Endothelial cell of umbilical vein (primary cell): Measurements from ENCODE around the gene ABCF2. TPM values are rescaled to one million over a fixed set of nuclear protein-coding genes. Genes with fewer than 3 reads are reported as not detected.

Source experiments
- BruUV-seq: library from RNA; stranded (reverse); fragments of 400-500 nt; replicated peaks from 2 replicates; lab custom pipeline; 2021; lab: Mats Ljungman, UMichigan
- CTCF ChIA-PET: fragments of 300-600, 350-600 bp; sonication (Branson Sonifier 250); formaldehyde crosslinking; loops from one replicate; lab custom pipeline; 2021; ENCODE audit warnings: antibody characterized with exemption, inconsistent platforms; lab: Charles Lee
- POLR2A ChIA-PET: fragments of 300-600, 350-600 bp; sonication (Branson Sonifier 250); formaldehyde crosslinking; loops from one replicate; lab custom pipeline; 2021; ENCODE audit warnings: antibody characterized with exemption, inconsistent platforms; lab: Charles Lee
- DNase-seq: peaks from one replicate; pipeline ENCODE4 v3.0.0-alpha.2; 2011; ENCODE audit warnings: low read depth, low spot score
- FAIRE-seq: peaks from 2 replicates; lab custom pipeline; 2011; peaks lifted over from hg19 to GRCh38; lab: Jason Lieb, UNC
- H2AFZ ChIP-seq: 2 replicates; pipeline ENCODE4 v1.6.0; 2012; ENCODE audit warnings: low read depth, low read length, control low read depth, inconsistent platforms
- H3K27ac ChIP-seq: 2 replicates; pipeline ENCODE4 v1.5.1; 2011; ENCODE audit warnings: low read depth, mild to moderate bottlenecking, control low read depth, low read length, moderate library complexity; ENCODE audit not compliant: insufficient read depth
- H3K27me3 ChIP-seq, 2 experiments: 2 replicates each; pipeline versions ENCODE4 v1.6.0 to v1.6.1; 2011; ENCODE audit warnings: low read length in 2 of 2, mixed read lengths in 1 of 2; ENCODE audit not compliant: control insufficient read depth in 2 of 2, insufficient read depth in 2 of 2
- H3K36me3 ChIP-seq, 2 experiments: 2 replicates in 1 of 2; 3 replicates in 1 of 2; pipeline ENCODE4 v1.5.1; 2011; ENCODE audit warnings: low read length in 2 of 2, mild to moderate bottlenecking in 1 of 2, moderate library complexity in 1 of 2; ENCODE audit not compliant: control insufficient read depth in 2 of 2, insufficient read depth in 2 of 2; ENCODE audit errors: extremely low read depth in 1 of 2
- H3K4me1 ChIP-seq: 3 replicates; pipeline ENCODE4 v1.5.1; 2011; ENCODE audit warnings: mild to moderate bottlenecking, low read length; ENCODE audit not compliant: control insufficient read depth, insufficient read depth; ENCODE audit errors: extremely low read depth
- H3K4me2 ChIP-seq: 2 replicates; pipeline ENCODE4 v1.6.1; 2011; ENCODE audit warnings: low read length, control low read depth, mixed read lengths; ENCODE audit not compliant: insufficient read depth
- H3K4me3 ChIP-seq, 3 experiments: fragments of 200-600 bp in 1 of 3; sonication (generic), shearing (Covaris generic) in 1 of 3; replicated peaks in 1 of 3; 2 replicates each; pipeline ENCODE4 v1.5.1; 2011 to 2016; ENCODE audit warnings: control low read depth in 3 of 3, low read length in 3 of 3, mild to moderate bottlenecking in 2 of 3, inconsistent platforms in 1 of 3, low read depth in 1 of 3, moderate library complexity in 1 of 3; ENCODE audit not compliant: insufficient read depth in 1 of 3
- H3K79me2 ChIP-seq: 2 replicates; pipeline ENCODE4 v1.6.0; 2012; ENCODE audit warnings: low read length, inconsistent platforms; ENCODE audit not compliant: control insufficient read depth, insufficient read depth
- H3K9ac ChIP-seq: replicated peaks from 2 replicates; pipeline ENCODE3; 2011; ENCODE audit warnings: low read length, control low read depth; ENCODE audit not compliant: insufficient read depth; ENCODE audit errors: extremely low read depth
- H3K9me1 ChIP-seq: replicated peaks from 3 replicates; pipeline ENCODE4 v1.6.0; 2011; ENCODE audit warnings: mild to moderate bottlenecking, low read length; ENCODE audit not compliant: control insufficient read depth, insufficient read depth; ENCODE audit errors: extremely low read depth
- H3K9me3 ChIP-seq: replicated peaks from 2 replicates; pipeline ENCODE4 v1.5.1; 2012; ENCODE audit warnings: low read length, inconsistent platforms; ENCODE audit not compliant: control insufficient read depth, insufficient read depth
- H4K20me1 ChIP-seq: replicated peaks from 2 replicates; pipeline ENCODE3; 2011; ENCODE audit warnings: mild to moderate bottlenecking, low read length; ENCODE audit not compliant: control insufficient read depth, insufficient read depth; ENCODE audit errors: extremely low read depth
- EZH2 ChIP-seq: IDR thresholded peaks from 2 replicates; pipeline ENCODE4 v1.6.1; 2012; ENCODE audit warnings: borderline replicate concordance, low read depth, mild to moderate bottlenecking, moderate library complexity, low read length, inconsistent platforms; ENCODE audit not compliant: severe bottlenecking
- FOS ChIP-seq: IDR thresholded peaks from 2 replicates; pipeline ENCODE4 v1.6.1; 2011; ENCODE audit warnings: mild to moderate bottlenecking, low read length, moderate library complexity, borderline replicate concordance; ENCODE audit not compliant: insufficient read depth
- GATA2 ChIP-seq: IDR thresholded peaks from 2 replicates; pipeline ENCODE4 v1.7.0; 2011; ENCODE audit warnings: low read depth, mild to moderate bottlenecking, moderate library complexity, mixed read lengths, low read length; ENCODE audit not compliant: insufficient read length, insufficient read depth
- JUN ChIP-seq: IDR thresholded peaks from 2 replicates; pipeline ENCODE4 v1.6.1; 2011; ENCODE audit warnings: borderline replicate concordance, low read depth; ENCODE audit not compliant: insufficient read length, insufficient read depth
- MAX ChIP-seq: IDR thresholded peaks from 2 replicates; pipeline ENCODE4 v1.6.1; 2011; ENCODE audit not compliant: insufficient read depth, insufficient read length
- MYC ChIP-seq: IDR thresholded peaks from one replicate; pipeline ENCODE4 v1.6.1; 2011; ENCODE audit warnings: mild to moderate bottlenecking, low read depth, low read length
- POLR2A ChIP-seq: IDR thresholded peaks from 2 replicates; pipeline ENCODE4 v1.6.1; 2012; ENCODE audit warnings: low read depth, mild to moderate bottlenecking, control low read depth, low read length
- POLR2AphosphoS5 ChIP-seq: IDR thresholded peaks from 2 replicates; pipeline ENCODE4 v1.6.1; 2012; ENCODE audit warnings: low read depth, mild to moderate bottlenecking, control low read depth, low read length, moderate library complexity; ENCODE audit not compliant: insufficient read depth
- dilution Hi-C: fragments of 300-500 bp; cut with MboI; formaldehyde crosslinking; loops from one replicate; pipeline ENCODE4 v1.15.0; 2019; ENCODE audit warnings: low sequenced_read_pairs; ENCODE audit not compliant: extremely low pct_ligation_motif_present
- intact Hi-C: fragments of 100-400 bp; cut with micrococcal nuclease; formaldehyde crosslinking; loops from one replicate; pipeline ENCODE4 v1.10.0; 2022
- polyA plus RNA-seq, 4 experiments: library from polyadenylated mRNA; depleted of rRNA in 3 of 4; stranded (reverse) in 3 of 4; unstranded in 1 of 4; fragments of >200 nt; gene quantifications; 2 replicates each; pipeline versions ENCODE4 v1.2.1 to v1.2.3, GENCODE V29; 2011 to 2012; ENCODE audit warnings: missing spikeins in 1 of 4
- total RNA-seq: library from RNA; stranded (reverse); gene quantifications from 2 replicates; pipeline ENCODE4 v1.2.3, GENCODE V29; 2021
- TF ChIP-seq, protein P1 (sequence below), 2 donors: IDR thresholded peaks; 1 replicate in 1 of 2; 2 replicates in 1 of 2; pipeline ENCODE4 v1.5.1; 2011; ENCODE audit warnings: low read length in 2 of 2, mild to moderate bottlenecking in 2 of 2, moderate library complexity in 2 of 2, control low read depth in 1 of 2, inconsistent platforms in 1 of 2, low read depth in 1 of 2; ENCODE audit not compliant: insufficient read depth in 1 of 2; ENCODE audit errors: extremely low read depth in 1 of 2

The ABCF2 gene
- total and polyA plus RNA-seq, 2 donors (not counting 3 experiments of a cell fraction or from before 2014, with no cell fraction given), result 45.3 to 61.6 TPM

DNA sequence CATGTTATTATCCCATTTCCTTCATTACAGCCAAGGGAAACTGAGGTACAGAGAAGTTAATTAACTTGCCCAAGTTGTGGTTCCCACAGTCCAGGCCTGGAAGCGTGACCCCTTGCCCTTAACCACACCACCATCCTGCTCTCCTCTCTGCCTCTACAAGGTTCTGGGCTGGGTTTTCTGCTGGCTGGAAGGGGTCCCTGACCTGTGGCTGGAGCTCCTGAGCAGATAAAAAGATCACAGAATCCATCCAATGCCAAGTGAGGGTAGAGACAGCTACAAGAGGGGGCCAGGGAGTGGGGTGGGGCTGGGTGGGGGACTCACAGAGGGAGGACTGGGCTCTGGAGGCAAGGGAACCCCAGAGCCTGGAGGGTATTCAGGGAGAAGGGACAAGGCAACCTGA lies 49.7 kb downstream of the ABCF2 start:
- H3K4me3 ChIP-seq, result no peak overlapping the region
- no peak for TF ChIP-seq POLR2A
- TF ChIP-seq FOS, result no peak
- no peak for TF ChIP-seq GATA2
- no peak for TF ChIP-seq EZH2
- no peak for TF ChIP-seq JUN
- TF ChIP-seq, protein P1, sequence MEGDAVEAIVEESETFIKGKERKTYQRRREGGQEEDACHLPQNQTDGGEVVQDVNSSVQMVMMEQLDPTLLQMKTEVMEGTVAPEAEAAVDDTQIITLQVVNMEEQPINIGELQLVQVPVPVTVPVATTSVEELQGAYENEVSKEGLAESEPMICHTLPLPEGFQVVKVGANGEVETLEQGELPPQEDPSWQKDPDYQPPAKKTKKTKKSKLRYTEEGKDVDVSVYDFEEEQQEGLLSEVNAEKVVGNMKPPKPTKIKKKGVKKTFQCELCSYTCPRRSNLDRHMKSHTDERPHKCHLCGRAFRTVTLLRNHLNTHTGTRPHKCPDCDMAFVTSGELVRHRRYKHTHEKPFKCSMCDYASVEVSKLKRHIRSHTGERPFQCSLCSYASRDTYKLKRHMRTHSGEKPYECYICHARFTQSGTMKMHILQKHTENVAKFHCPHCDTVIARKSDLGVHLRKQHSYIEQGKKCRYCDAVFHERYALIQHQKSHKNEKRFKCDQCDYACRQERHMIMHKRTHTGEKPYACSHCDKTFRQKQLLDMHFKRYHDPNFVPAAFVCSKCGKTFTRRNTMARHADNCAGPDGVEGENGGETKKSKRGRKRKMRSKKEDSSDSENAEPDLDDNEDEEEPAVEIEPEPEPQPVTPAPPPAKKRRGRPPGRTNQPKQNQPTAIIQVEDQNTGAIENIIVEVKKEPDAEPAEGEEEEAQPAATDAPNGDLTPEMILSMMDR (IDR thresholded peaks at IDR 0.05; ENCODE audit: extremely low read depth in 1 of 2, insufficient read depth in 1 of 2, low read depth in 1 of 2, low read length in 2 of 2), result no peak
- no peak for TF ChIP-seq MAX
- TF ChIP-seq POLR2AphosphoS5, result no peak
- no peak for TF ChIP-seq MYC
- H3K36me3 ChIP-seq, result no peaks in the 10 kb centered on the region
- H3K9me3 ChIP-seq, result no peaks in the 10 kb centered on the region
- dilution Hi-C loops (no loop called here), intact Hi-C loops (no loop called here)
- no peaks in the 10 kb centered on the region for H4K20me1 ChIP-seq
- no peaks in the 10 kb centered on the region for H3K9me1 ChIP-seq
- H3K4me2 ChIP-seq, result no peak overlapping the region
- H3K79me2 ChIP-seq, result no peaks in the 10 kb centered on the region
- H3K27me3 ChIP-seq, result peaks cover 3 to 12% of the 10 kb centered on the region in 2 experiments
- BruUV-seq, result no TSS peak
- ChIA-PET CTCF (interaction anchor here (0.6 to 2.6 kb wide), 4 partner anchors 15 to 214 kb away, joined by 3 to 6 read pairs (median 4); no protein-coding TSS in a partner anchor), POLR2A (interaction anchor here (0.6 kb wide), 1 partner anchor 33 kb away, joined by 3 read pairs; no protein-coding TSS in a partner anchor)
- FAIRE-seq, result no peak
- H3K27ac ChIP-seq, result no peak overlapping the region
- no peak overlapping the region for H3K9ac ChIP-seq
- no peaks in the 10 kb centered on the region for H3K4me1 ChIP-seq
- H2AFZ ChIP-seq, result no peak overlapping the region
- DNase-seq, result no peak
